GM12892 (cell line): ENCODE results near the gene IFITM10.
"Not testable (repeated sequence)": the region's sequence is repeated elsewhere in the genome, so short reads cannot be mapped to it uniquely, and the experiment has no call there.

Experiments
- DNase-seq: peaks from one replicate; pipeline ENCODE4 v3.0.0; 2011; ENCODE audit not compliant: insufficient read length
- FAIRE-seq: peaks from 2 replicates; lab custom pipeline; 2011; peaks lifted over from hg19 to GRCh38; lab: Jason Lieb, UNC
- POLR2A ChIP-seq: IDR thresholded peaks from 2 replicates; pipeline ENCODE4 v1.6.1; 2011; ENCODE audit warnings: low read depth, low read length, control low read depth
- POLR2AphosphoS5 ChIP-seq: IDR thresholded peaks from 2 replicates; pipeline ENCODE4 v1.6.1; 2011; ENCODE audit warnings: low read depth, low read length, control low read depth
- TAF1 ChIP-seq: IDR thresholded peaks from 2 replicates; pipeline ENCODE4 v1.6.1; 2011; ENCODE audit warnings: low read depth, mild to moderate bottlenecking, control low read depth, low read length, borderline replicate concordance

IFITM10 gene

DNA sequence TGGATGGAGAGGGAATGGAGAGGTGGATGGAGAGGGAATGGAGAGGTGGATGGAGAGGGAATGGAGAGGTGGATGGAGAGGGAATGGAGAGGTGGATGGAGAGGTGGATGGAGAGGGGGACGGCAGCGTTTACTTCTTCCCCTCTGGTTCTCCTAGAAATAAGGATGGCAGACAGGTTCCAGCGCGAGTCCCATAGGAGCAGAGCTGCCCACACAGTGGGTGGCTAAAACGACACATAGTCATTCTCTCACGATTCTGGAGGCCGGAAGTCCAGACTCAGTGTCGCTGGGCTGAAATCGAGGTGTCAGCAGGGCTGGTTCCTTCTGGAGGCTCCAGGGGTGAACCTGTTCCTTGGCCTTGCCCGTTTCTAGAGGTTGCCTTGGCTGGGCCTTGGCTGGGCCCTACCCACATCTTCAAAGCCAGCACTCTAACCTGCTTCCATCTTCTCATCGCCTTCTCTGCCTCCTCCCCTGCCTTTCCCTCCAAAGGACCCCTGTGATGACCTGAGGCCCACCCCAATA lies 26.0 kb upstream of the IFITM10 start:
- no peak for FAIRE-seq
- DNase-seq = no peak
- TF ChIP-seq POLR2A = no peak
- no peak for TF ChIP-seq POLR2AphosphoS5
- no peak for TF ChIP-seq TAF1

DNA sequence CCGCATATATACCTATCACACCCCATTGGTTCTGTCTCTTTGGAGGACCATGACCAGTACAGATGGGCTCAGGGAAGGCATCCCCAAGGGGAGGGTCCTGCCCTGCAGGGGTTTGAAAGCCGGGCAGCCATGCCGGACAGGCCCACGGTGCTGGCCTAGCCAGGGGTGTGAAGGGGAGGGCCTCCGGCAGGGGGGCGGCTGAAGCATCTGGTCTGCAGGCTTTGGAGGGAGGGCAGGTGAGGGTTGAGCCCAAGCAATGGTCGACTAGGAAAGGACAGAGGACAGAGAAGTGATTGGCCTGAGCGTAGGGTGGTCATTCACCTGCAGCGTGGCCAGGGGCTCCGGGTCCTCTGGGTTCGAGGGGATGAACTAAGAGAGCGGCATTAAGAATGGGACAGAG lies 24.5 kb upstream of the IFITM10 start:
- TF ChIP-seq POLR2A = no peak
- TF ChIP-seq POLR2AphosphoS5 = no peak
- no peak for TF ChIP-seq TAF1
- DNase-seq (no peak), FAIRE-seq (no peak)

DNA sequence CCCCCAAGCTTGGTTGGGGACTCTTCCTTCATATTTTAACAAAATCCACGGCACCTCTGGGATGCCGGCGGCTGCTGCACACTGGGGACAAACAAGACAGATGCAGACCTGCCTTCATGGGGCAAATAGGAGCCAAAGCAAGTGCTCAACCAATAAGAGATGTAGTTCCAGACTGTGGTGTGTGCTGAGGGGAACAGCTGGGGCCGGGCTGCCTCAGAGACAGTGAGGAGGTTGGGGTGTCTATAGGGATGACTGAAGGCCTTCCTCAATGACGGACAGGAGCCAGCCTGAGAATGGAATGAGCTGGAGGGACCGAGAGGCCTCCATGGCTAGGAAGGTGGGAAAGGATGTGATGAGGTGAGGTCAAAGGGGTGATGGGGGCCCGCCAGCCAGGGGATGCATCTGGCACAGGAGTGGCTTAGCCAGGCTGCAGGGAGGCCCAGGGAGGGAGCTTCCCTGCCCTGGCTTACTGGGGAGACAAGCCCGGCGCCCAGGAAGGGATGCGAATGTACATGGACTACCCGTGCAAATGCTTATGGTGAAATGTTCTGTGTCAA lies 23.7 kb upstream of the IFITM10 start:
- TF ChIP-seq POLR2A (no peak), POLR2AphosphoS5 (no peak), TAF1 (no peak)
- FAIRE-seq (no peak), DNase-seq (no peak)

DNA sequence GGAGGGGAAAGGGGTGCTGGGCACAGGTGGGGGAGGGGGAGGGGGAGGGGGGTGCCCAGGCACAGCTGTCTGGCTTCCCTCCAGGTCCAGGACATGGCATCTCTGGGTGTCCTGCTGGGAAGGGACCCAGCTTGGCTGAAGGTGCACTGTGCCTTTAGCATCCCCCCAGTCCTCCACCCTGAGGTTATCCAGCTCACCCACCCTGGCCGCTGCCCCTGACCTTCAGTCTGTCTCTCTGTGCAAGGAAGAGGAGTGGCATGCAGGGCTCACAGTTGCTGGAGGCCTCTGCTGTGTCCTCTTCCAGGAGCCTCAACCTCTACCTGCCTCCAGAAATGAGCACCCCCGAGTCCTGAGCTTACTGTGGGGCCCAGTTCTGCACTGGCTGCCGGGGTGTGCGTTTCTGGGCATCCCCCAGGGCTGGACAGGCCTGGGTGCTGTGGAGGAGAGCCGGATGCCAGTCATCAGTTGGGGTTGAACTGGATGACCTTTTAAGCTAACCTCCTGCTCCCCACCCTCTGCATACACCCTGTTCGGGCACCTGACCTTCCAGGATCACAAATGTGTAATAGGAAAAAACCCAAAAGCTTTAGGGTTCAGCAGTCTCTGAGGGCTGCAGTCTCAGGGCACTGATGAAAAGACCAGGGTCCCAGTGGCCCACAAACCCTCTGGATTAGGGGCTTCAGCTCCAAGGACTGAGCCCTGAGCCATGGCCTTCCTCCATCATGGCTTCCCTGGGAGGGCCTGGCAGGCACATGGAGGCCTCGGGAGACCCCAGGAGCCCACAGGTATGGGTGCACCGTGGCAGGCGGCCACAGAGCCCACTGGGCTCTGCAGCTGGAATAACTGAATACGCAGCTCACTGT lies 23.0 kb upstream of the IFITM10 start:
- TF ChIP-seq POLR2A = no peak
- TF ChIP-seq TAF1 = no peak
- no peak for TF ChIP-seq POLR2AphosphoS5

DNA sequence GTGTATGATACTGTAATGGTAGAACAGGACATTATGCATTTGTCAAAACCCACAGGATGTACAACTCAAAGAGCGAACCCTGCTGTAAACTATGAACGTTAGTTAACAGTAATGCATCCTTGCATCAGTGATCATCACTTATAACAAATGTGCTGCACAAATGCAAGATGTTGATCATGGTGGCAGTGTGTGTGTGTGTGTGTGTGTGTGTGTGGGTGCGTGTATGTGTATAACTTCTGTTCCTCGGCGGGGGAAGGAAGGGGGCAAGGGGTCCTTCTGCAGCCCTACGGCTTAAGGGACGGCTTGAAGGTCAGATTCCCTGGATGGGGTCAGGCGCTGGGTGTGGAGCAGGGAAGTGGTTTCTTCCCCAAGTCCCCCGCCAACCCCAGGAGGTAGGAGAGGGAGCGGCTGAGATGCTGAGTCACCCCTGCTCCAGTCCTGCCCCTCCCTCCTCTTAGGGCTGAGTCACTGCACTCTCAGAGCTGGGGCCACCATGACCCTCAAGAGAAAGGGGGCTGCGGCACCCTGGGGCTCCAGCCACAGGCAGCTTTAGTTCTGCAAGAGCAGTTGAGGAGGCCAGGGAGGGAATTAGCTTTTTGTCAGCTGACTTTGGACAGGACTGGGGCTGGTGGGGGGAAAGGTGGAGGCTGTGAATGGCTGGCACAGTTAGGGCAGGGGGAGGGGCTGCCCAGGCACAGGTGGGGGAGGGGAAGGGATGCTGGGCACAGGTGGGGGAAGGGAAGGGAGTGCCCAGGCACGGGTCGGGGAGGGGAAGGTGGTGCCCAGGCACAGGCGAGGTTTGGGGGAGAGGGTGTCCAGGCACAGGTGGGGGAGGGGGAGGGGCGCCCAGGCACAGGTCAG lies 22.1 kb upstream of the IFITM10 start:
- FAIRE-seq (no peak), DNase-seq (peak; percentile 42)
- no peak for TF ChIP-seq TAF1
- TF ChIP-seq POLR2A = no peak
- no peak for TF ChIP-seq POLR2AphosphoS5

More for the DNA sequence above, 23.0 kb upstream of the IFITM10 start:
- DNase-seq (peak; percentile 19), FAIRE-seq (no peak)

DNA sequence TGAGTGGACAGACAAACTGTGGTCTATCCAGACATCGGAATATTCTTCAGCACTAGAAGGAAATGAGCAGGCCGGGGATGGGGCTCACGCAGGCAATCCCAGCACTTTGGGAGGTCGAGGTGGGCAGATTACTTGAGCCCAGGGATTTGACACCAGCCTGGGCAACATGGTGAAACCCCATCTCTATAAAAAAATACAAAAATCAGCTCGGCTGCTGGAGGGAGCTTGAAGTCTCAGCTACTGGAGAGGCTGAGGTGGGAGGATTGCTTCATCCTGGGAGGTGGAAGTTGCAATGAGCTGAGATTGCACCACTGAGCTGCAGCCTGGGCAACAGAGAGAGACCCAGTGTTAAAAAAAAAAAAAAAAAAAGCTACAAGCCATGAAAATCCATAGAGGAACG lies 21.3 kb upstream of the IFITM10 start:
- no peak for FAIRE-seq

DNA sequence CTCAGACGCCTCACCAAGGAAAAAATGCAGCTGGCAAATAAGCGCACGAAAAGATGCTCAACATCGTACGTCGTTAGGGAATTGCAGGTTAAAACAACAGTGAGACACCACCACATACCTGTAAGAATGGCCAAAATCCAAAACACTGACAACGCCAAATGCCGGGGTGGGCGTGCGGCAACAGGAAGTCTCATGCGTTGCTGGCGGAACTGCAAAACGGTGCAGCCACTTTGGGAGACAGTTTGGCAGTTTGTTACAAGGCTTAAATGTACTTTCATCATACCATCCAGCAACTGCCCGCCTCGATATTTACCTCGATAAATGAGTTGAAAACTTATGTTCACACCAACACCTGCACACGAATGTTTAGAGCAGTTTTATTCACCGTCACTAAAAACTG lies 20.9 kb upstream of the IFITM10 start:
- DNase-seq = no peak
- no peak for TF ChIP-seq POLR2A
- TF ChIP-seq POLR2AphosphoS5 = no peak
- TF ChIP-seq TAF1 = no peak
- FAIRE-seq = no peak

More for the DNA sequence above, 21.3 kb upstream of the IFITM10 start:
- no peak for DNase-seq
- TF ChIP-seq TAF1 = no peak
- TF ChIP-seq POLR2AphosphoS5 = no peak
- TF ChIP-seq POLR2A = no peak

DNA sequence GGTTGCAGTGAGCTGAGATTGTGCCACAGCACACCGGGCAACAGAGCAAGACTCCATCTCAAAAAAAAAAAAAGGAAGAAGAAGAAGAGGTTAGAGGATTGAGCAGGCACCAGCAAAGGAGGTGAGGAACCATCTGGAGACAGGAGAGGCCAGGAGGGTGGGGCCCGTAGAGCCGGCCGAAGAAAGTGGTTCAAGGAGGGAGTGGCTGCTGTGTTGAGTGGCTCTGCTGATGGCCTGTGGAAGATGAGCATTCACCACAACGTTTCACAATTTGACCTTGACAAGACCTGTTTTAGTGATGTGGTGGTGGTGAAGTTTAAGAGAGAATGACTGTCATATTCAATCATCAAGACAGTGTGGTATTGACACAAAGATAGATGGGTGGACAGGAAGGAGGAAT lies 20.1 kb upstream of the IFITM10 start:
- FAIRE-seq (no peak), DNase-seq (no peak)
- TF ChIP-seq TAF1 = no peak
- no peak for TF ChIP-seq POLR2A

DNA sequence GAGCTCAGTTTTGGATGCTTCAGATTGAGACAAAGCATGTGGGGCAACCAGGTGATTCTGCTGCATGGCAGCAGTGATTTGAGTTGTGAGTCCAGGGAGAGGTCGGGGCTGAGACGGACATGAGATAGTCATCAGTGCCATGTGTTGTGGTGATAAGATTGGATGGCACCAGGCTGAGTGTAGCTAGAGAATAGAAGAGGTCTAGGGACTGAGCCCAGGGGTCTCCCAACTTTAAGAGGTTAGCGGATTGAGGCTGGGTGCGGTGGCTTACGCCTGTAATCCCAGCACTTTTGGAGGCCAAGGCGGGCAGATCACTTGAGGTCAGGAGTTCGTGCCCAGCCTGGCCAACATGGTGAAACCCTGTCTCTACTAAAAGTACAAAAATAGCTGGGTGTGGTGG lies 19.7 kb upstream of the IFITM10 start:
- TF ChIP-seq TAF1 (no peak), POLR2AphosphoS5 (no peak), POLR2A (no peak)
- DNase-seq (no peak), FAIRE-seq (no peak)

DNA sequence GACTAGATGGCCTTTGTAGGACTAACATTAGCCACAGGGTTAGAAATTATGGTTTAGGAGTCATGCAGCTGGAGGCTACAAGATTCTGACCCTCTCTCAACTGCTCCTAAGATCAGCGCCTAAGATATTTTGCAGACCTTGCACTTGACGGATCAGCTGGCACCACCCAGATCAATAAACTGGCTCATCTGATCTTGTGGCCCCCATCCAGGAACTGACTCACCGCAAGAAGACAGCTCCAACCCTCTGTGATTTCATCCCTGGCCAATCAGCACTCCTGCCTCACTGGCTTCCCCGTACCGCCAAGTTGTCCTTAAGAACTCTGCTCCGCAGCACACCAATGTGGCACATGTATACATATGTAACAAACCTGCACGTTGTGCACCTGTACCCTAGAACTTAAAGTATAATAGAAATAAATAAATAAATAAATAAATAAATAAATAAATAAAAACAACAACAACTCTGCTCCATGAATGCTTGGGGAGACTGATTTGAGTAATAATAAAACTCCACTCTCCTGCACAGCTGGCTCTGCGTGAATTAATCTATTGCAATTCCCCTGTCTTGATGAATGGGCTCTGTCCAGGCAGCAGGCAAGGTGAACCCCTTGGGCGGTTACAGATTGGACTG lies 19.0 kb upstream of the IFITM10 start:
- not testable (repeated sequence) for FAIRE-seq, DNase-seq

DNA sequence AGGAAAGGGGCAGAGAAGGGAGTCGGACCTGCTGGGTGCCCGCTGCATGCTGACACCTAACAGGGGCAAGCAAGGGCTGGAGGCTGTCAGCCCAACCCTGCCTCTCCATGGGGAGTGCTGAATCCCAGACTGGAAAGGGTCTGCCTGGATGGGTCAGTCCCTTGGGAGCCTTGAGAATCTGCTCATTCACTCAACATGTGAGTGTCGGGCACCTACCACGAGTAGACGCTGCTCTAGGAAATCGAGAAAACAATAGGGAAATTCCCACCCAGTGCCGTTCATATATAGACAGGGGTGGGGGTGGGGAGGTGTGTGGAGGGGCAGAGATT lies 17.7 kb upstream of the IFITM10 start:
- TF ChIP-seq TAF1 = no peak
- no peak for TF ChIP-seq POLR2AphosphoS5
- TF ChIP-seq POLR2A = no peak
- DNase-seq (peak; percentile 26), FAIRE-seq (no peak)
